Measurements from ENCODE around the gene SNIP1.

SNIP1 gene

DNA sequence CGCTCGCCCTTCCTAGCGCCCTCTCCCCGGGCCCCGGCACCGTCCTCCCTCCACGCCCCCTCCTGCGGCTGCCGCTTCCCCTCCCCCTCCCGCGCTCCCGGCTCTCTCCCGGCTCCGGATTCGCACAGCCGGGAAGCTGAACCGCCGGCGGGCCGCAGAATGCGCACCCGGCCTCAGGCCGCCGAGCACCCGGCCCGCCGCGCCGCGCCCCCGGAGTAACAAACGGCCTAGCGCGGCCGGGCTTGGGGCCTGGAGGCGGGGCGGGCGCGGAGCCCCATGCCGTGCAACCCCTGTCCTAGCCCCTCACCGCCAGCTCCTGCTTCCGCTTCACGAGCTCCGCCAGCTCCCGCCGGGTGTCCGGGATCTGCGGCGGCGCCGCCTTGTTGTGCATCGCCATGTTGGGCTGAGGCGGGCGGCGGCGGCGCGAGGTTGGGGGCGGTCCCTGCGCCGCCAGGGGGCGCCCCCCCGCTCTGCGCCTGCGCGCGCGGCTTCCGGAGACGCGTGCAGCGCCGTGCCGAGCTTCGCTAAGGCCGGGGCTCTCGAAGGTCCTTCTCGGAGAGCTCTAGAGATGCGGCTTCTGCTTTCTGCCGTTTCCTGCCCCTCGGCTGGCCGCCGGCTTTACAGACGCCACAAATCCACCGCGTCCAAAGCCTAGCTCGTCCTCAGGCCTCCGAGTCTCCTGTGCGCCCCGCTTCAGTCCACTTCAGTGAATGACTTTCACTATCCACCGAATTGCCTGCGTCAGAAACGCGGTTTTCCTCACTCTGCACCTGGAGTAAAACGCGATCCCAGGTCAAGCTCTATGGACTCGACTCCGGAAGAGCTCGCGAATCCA, 39.5 kb downstream of the SNIP1 start, which contains the start of gene MEAF6 (continued):
- TF ChIP-seq ZNF354C (tag by site-specific recombination; IDR thresholded peaks at IDR 0.05; ENCODE audit: borderline replicate concordance, low read depth) (no peak), PRDM1 (tag by site-specific recombination; IDR thresholded peaks at IDR 0.05) (peak; percentile 90), ZSCAN5A (tag by site-specific recombination; IDR thresholded peaks at IDR 0.05) (no peak), ZNF777 (tag by site-specific recombination; IDR thresholded peaks at IDR 0.05; ENCODE audit: borderline replicate concordance) (no peak), ZNF548 (tag by site-specific recombination; IDR thresholded peaks at IDR 0.05) (no peak), ZNF138 (tag by site-specific recombination; IDR thresholded peaks at IDR 0.05; ENCODE audit: borderline replicate concordance) (no peak), ZNF830 (tag by site-specific recombination; IDR thresholded peaks at IDR 0.05; ENCODE audit: low read depth) (no peak), MZF1 (tag by site-specific recombination; IDR thresholded peaks at IDR 0.05; ENCODE audit: borderline replicate concordance) (no peak), ZNF23 (tag by site-specific recombination; IDR thresholded peaks at IDR 0.05; ENCODE audit: borderline replicate concordance) (no peak), ZNF660 (tag by site-specific recombination; IDR thresholded peaks at IDR 0.05) (peak; percentile 88), ZNF10 (tag by site-specific recombination; IDR thresholded peaks at IDR 0.05) (no peak; the same call in 1 of the 2 replicates), ZNF324 (tag by site-specific recombination; IDR thresholded peaks at IDR 0.05) (0 out of 2 replicates have a peak, but pooled peaks have one; percentile 44), ZNF600 (tag by site-specific recombination; IDR thresholded peaks at IDR 0.05) (peak; percentile 87), ZNF48 (tag by site-specific recombination; IDR thresholded peaks at IDR 0.05) (no peak), ZNF169 (tag by site-specific recombination; IDR thresholded peaks at IDR 0.05) (no peak), ZNF624 (tag by site-specific recombination; IDR thresholded peaks at IDR 0.05) (no peak), PATZ1 (tag by site-specific recombination; IDR thresholded peaks at IDR 0.05) (0 out of 2 replicates have a peak, but pooled peaks have one; percentile 6), ZNF292 (tag by site-specific recombination; IDR thresholded peaks at IDR 0.05; ENCODE audit: borderline replicate concordance, low read depth) (no peak), ZNF707 (tag by site-specific recombination; IDR thresholded peaks at IDR 0.05) (no peak), ZNF530 (tag by site-specific recombination; IDR thresholded peaks at IDR 0.05; ENCODE audit: low read depth) (no peak), ZNF18 (tag by site-specific recombination; IDR thresholded peaks at IDR 0.05) (no peak), ZNF146 (tag by site-specific recombination; IDR thresholded peaks at IDR 0.05) (no peak)
- TF ChIP-seq, protein P1, sequence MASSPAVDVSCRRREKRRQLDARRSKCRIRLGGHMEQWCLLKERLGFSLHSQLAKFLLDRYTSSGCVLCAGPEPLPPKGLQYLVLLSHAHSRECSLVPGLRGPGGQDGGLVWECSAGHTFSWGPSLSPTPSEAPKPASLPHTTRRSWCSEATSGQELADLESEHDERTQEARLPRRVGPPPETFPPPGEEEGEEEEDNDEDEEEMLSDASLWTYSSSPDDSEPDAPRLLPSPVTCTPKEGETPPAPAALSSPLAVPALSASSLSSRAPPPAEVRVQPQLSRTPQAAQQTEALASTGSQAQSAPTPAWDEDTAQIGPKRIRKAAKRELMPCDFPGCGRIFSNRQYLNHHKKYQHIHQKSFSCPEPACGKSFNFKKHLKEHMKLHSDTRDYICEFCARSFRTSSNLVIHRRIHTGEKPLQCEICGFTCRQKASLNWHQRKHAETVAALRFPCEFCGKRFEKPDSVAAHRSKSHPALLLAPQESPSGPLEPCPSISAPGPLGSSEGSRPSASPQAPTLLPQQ (tag by site-specific recombination; IDR thresholded peaks at IDR 0.05) = peak; percentile 48; the same call in 1 of the 2 replicates
- TF ChIP-seq, protein P2, sequence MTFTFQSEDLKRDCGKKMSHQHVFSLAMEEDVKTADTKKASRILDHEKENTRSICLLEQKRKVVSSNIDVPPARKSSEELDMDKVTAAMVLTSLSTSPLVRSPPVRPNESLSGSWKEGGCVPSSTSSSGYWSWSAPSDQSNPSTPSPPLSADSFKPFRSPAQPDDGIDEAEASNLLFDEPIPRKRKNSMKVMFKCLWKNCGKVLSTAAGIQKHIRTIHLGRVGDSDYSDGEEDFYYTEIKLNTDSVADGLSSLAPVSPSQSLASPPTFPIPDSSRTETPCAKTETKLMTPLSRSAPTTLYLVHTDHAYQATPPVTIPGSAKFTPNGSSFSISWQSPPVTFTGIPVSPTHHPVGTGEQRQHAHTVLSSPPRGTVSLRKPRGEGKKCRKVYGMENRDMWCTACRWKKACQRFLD (tag by site-specific recombination; IDR thresholded peaks at IDR 0.05) = no peak
- TF ChIP-seq, protein P3, sequence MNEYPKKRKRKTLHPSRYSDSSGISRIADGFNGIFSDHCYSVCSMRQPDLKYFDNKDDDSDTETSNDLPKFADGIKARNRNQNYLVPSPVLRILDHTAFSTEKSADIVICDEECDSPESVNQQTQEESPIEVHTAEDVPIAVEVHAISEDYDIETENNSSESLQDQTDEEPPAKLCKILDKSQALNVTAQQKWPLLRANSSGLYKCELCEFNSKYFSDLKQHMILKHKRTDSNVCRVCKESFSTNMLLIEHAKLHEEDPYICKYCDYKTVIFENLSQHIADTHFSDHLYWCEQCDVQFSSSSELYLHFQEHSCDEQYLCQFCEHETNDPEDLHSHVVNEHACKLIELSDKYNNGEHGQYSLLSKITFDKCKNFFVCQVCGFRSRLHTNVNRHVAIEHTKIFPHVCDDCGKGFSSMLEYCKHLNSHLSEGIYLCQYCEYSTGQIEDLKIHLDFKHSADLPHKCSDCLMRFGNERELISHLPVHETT (tag by site-specific recombination; IDR thresholded peaks at IDR 0.05) = 0 out of 2 replicates have a peak, but pooled peaks have one; percentile 26
- TF ChIP-seq, protein P4, sequence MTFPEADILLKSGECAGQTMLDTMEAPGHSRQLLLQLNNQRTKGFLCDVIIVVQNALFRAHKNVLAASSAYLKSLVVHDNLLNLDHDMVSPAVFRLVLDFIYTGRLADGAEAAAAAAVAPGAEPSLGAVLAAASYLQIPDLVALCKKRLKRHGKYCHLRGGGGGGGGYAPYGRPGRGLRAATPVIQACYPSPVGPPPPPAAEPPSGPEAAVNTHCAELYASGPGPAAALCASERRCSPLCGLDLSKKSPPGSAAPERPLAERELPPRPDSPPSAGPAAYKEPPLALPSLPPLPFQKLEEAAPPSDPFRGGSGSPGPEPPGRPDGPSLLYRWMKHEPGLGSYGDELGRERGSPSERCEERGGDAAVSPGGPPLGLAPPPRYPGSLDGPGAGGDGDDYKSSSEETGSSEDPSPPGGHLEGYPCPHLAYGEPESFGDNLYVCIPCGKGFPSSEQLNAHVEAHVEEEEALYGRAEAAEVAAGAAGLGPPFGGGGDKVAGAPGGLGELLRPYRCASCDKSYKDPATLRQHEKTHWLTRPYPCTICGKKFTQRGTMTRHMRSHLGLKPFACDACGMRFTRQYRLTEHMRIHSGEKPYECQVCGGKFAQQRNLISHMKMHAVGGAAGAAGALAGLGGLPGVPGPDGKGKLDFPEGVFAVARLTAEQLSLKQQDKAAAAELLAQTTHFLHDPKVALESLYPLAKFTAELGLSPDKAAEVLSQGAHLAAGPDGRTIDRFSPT (tag by site-specific recombination; IDR thresholded peaks at IDR 0.05) = no peak

All from HEK293 (cell line).